ENCODE measurements around the gene DUS3L.

DUS3L gene

DNA sequence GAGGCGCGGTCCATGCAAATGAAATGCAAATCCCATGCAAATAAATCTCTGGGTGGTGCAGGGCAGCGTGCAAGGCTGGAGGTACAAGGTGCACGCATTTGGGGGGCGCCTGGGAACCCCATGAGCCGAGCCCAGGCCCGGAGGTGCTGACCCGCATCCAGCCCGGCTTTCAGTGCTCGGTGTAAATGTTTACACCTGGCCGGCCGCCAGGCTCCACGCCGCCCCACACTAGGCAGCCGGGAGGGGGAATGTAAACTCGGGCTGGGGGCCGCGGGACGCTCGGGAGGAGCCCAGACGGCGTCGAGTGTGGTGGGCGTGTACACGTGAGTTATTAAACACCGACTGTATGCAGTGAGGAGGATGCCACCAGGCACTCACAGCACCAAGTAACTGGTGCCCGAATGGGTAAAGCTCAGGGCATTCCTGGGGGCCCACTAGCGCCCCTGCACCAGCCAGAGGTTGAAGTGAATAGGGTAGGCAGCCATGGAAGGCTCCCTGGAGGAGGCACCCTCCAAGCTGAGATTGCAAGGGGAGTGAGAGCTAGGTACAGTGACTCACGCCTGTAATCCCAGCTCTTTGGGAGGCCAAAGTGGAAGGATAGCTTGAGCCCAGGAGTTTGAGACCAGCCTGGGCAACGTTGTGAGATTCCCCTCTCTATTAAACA lies 31.4 kb upstream of the DUS3L start:
- no peak for DNase-seq (ENCODE audit: low spot score)

GRCh38 chr19:5821521-5822180 lies 30.7 kb upstream of the DUS3L start:
- no peak for DNase-seq (ENCODE audit: low spot score)

DNA sequence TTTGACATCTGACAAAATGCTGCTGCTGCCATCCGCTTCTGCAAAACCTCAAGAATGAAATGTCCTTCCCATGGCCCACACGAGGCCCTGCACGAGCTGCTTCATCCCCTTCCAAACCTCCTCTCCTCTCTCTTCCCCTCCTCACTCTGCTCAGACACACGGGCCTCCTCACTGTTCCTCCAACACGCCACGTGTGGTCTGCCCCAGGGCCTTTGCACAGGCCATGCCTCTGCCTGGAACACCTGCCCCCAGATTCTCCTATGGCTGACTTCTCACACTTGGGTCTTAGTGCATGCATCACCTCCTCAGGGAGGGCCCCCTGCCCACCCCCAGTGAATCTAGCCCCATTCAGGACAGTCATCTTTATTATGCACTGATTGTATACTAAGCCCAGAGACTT lies 29.8 kb upstream of the DUS3L start:
- no peak for DNase-seq (ENCODE audit: low spot score)

- no peak for DNase-seq (ENCODE audit: low spot score)
Measured at GRCh38 chr19:5818594-5818993, 27.6 kb upstream of the DUS3L start.

DNA sequence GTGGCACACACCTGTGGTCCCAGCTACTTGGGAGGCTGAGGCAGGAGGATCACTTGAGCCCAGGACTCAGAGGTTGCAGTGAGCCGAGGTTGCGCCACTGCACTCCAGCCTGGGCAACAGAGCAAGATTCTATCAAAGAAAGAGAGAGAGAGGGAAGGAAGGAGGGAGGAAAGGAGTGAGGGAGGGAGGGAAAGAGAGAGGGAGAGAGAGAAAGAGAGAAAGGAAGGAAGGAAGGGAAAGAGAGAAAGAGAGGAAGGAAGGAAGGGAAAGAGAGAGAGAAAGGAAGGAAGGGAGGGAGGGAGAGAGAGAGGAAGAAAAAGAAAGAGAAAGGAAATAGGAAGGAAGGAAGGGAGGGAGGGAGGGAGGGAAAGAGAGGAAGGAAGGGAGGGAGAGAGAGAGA lies 26.3 kb upstream of the DUS3L start:
- no peak for DNase-seq (ENCODE audit: low spot score)

- no peak for DNase-seq (ENCODE audit: low spot score)
Measured at GRCh38 chr19:5814852-5815246, 23.9 kb upstream of the DUS3L start.

- no peak for DNase-seq (ENCODE audit: low spot score)
Measured at GRCh38 chr19:5814123-5814851, 23.3 kb upstream of the DUS3L start.

DNA sequence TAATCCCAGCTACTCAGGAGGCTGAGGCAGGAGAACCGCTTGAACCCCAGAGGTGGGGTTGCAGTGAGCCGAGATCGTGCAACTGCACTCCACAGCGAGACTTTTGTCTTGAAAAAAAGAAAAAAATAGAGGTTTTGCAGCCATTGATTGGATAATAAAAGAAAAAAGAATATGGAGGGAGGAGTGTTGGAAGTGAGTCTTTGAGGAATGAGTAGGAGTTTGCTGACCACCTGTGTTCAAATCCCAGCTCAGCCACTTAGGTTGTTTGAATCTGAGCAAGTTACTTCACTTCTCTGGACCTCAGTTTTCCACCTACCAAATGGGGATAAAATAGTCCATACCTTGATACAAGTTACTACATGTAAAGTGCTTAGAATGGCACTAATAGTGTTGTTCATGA lies 20.2 kb upstream of the DUS3L start:
- no peak for DNase-seq (ENCODE audit: low spot score)

DNA sequence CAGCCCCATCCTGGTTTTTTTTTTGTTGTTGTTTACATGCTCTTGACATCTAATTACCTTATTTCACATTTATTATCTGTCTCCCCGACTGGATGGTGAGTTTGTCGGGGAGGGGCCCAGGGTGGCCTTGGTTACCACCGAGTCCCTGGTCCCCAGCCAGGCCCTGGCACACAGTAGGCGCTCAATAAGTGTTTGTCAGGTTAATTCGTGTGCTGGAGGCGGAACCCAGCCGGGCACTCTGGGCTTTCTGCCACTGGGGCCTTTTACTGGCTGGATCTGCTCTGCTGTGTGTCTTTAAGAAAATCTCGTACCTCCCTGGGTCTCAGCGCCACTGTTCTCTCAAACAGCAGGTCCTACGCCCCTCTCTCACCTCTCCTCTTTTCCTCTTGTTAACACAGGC lies 18.5 kb upstream of the DUS3L start:
- no peak for DNase-seq (ENCODE audit: low spot score)

DNA sequence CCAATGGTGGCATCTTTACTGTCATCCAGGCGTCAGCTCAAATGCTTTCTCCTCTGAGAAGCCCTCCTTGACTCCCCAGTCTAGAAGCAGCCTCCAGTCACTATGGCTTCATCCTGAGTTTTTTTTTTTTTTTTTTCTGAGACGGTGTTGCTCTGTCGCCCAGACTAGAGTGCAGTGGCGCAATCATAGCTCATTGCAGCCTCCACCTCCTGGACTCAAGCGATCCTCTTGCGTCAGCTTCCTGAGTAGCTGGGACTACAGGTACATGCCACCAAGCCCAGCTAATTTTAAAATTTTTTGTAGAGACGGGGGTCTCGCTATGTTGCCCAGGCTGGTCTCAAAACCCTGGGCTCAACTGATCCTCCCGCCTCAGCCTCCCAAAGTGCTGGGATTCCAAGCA lies 18.1 kb upstream of the DUS3L start:
- DNase-seq (ENCODE audit: low spot score), result no peak

- no peak for DNase-seq (ENCODE audit: low spot score)
Measured at GRCh38 chr19:5808120-5808816, 17.3 kb upstream of the DUS3L start.

GRCh38 chr19:5806905-5807304 lies 15.9 kb upstream of the DUS3L start:
- no peak for DNase-seq (ENCODE audit: low spot score)

GRCh38 chr19:5806133-5806489 lies 15.1 kb upstream of the DUS3L start:
- DNase-seq (ENCODE audit: low spot score), result no peak

- DNase-seq (ENCODE audit: low spot score), result peak; percentile 48
Measured at GRCh38 chr19:5805462-5806132, 14.6 kb upstream of the DUS3L start.

DNA sequence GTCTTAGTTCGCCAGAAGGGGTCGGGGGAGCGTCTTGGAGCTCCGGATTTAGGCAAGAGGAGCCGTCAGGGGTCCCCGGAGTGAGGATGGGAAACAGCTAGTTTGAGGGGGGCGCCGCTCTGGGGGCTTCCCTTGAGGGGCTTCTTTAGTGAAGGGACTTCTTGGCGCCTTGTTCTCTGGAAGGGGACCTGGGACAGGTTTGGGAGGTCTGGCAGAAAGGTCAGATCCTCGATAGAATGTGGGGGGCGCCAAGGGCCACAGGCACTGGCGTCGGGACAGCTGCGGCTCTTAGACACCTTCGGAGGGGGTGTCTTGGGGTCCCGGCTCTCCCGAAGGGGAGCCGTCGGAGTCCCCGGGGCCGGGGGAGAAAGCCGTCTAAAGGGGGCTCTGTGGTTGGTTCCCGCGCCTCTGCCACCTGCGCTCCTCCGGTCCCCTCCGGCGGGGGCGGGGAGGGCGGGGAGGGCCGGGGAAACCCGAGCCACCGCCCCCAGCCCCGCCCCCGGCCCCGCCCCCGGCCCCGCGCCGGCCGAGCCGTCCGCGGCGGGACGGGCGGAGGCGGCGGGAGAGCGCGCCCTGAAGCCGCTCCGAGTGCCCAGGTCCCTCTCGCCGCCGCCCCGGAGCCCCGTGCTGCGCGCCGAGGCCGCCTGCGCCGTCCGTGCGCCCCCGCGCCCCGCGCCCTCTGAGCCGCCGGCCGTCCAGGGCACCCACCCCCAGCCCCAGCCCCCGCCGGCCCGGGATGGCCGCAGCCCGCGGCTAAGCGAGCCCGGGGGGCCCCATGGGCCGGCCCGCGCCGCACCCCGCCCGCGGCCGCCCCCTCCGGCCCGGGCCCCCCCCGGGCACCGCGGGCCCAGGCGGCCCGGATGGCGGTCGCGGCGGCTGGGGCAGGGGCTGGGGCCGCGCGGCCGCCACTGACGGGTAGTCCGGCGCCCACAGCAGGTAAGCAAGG lies 13.8 kb upstream of the DUS3L start, which contains the start of gene NRTN:
TSS of gene NRTN (plus strand) at position 552 of the 946 bp plus-strand sequence. CDS start 19,099 bp downstream, outside the sequence.
- peak; percentile 27 for DNase-seq (ENCODE audit: low spot score)

GRCh38 chr19:5803752-5804515 lies 13.0 kb upstream of the DUS3L start:
- peak; percentile 89 for DNase-seq (ENCODE audit: low spot score)

- no peak for DNase-seq (ENCODE audit: low spot score)
Measured at GRCh38 chr19:5803441-5803751, 12.4 kb upstream of the DUS3L start.

- DNase-seq (ENCODE audit: low spot score), result no peak
Measured at GRCh38 chr19:5801796-5802619, 11.0 kb upstream of the DUS3L start.
